Nucleus accumbens (tissue), 56 donors: ENCODE data around the gene SNRNP70.
A peak's percentile ranks its signal among the peaks of the same experiment; 100 is the strongest.
"Not testable (repeated sequence)": the region's sequence is repeated elsewhere in the genome, so short reads cannot be mapped to it uniquely, and the experiment has no call there.

Experiments used
- DNase-seq, 56 donors: peaks; one replicate each; lab custom pipeline; 2025; lab: John Stamatoyannopoulos, UW

The SNRNP70 gene, protein sequence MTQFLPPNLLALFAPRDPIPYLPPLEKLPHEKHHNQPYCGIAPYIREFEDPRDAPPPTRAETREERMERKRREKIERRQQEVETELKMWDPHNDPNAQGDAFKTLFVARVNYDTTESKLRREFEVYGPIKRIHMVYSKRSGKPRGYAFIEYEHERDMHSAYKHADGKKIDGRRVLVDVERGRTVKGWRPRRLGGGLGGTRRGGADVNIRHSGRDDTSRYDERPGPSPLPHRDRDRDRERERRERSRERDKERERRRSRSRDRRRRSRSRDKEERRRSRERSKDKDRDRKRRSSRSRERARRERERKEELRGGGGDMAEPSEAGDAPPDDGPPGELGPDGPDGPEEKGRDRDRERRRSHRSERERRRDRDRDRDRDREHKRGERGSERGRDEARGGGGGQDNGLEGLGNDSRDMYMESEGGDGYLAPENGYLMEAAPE

DNA sequence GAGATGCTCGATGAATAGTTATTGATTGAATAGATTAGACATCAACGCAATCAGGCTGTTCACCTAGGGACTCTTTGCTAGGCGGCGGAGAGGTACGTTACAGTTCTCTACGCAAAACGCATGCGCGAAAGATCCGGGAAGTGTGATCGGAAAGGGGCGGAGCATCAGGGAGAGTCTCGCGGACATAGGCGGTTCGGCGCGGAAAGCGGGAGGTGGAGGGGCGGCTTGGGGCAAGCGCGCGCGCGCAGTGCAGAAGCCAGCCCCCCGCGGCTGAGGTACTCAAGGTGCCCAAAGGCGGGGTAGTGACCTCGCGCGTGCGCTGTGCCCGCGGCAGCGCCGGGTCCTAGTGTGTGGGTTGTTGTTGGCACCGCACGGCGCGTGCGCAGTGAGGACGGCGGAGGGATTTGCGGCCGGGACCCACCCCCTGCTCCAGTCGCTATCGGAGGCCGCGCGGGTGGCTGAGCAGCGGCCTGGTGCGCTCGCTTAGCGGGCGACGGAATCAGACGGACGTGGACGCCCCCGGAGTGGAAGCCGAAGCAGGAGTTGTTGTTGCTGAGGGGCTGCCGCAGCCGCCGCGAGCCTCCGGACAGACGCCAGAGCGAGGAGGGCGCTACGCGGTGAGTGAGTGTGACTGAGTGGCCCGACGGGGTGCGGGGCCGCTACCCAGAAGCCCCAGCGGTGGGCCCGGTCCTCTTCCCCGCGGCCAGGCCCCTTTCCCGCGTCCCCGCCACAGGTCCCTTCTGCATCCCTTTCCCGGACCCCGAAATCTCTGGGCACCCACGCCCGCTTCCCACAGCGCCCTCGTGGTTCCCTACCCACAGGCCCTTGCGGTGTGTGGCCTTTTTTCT lies at the start of gene SNRNP70:
TSS of gene SNRNP70 (plus strand) at position 432 of the 848 bp plus-strand sequence. CDS start 964 bp downstream, outside the sequence.
- peak; percentile 67 to 100 (median 97) for DNase-seq

DNA sequence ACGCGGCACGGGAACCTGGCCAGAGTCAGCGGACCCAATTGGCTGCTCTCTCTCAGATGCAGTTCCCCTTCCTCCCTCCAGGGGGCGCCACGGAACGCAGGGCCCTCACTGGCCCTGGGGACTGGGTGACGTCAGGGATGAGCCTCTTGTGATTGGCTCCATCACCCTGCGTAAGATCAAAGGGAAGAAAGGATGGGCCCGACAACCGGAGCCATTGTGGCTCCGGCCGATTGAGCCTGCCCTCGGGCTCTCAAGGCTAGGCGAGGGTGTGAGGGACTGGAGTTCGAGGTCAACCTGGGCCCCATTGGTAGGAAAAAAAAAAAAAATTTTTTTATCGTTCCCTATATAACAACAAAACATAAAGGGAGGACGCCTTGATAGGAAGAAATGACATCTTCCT lies 48.4 kb upstream of the SNRNP70 start, which contains the start of gene CGB1:
TSS of gene CGB1 (minus strand) at position 81 of the 400 bp plus-strand sequence. CDS start 184 bp downstream, outside the sequence.
- DNase-seq, result not testable (repeated sequence)

DNA sequence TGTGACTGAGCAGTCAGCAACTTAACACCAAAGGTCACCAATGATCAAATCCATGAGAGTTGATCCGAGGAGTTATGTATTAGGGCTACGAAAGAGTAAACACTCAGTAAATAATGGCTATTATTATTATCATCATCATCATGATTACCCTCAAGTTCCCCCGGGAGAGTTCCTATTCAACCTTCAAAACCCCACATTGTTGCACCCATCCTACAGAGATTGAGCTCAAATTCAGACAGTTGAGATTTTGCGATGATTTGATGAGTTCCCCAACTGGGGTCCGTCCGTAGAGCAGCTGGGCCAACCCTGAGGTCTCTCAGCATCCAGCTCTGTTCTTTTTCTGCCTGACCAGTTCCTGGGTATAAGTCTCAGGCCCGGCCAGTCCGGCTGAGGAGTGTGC lies 47.1 kb upstream of the SNRNP70 start:
- DNase-seq, result not testable (repeated sequence)

DNA sequence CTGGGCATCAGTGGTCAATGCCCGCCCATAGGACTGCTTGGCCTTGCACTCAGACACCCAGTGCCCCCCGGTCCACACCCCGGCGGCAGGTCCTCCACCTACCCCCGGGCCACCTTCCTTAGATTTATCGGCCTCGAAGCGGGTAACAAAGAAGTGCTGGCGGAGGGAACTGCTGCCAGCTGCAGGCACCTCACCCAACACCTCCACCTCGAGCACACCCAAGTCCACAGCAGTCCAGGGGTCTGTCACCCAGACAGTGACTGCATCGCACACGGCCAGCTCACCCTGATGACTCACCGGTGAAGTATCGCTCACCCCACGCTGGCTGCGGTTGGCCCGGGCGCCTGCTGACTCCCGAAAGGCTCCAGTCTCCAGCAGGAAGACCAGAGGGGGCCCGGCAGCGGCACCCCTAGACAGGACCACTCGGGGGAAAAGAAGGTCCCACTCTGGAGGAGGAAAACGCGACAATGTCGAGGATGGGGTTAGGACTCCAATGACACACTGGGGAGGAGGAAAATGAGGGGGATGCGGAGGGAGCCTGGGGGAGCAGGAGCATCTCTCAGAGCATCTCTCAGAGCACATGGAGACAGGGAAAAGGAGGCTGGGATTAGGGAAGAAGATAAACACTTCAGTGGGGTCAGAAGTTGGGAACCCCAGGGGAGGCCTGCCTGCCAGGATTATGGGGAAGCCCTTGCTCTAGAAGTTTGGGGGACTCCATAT lies 46.5 kb upstream of the SNRNP70 start:
- DNase-seq, result not testable (repeated sequence)

DNA sequence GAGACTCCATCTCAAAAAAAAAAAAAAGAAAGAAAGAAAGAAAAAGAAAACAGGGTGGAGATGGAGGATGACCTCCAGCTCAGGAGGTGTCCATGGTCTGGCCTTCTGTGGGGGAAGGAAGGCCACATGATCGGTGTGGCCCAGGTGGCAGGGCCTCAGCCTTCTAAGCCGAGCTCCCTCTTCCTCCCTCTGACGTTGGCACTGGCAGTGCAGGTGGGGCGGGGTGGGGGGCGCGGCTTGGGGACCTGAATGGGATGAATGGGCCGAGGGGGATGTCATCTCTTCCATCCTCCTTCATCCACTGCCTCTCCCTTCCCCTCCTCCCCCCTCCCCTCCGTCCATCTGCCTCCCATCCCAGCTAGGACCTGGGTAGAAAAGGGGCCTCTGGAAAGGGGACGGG lies 45.5 kb upstream of the SNRNP70 start:
- not testable (repeated sequence) for DNase-seq

DNA sequence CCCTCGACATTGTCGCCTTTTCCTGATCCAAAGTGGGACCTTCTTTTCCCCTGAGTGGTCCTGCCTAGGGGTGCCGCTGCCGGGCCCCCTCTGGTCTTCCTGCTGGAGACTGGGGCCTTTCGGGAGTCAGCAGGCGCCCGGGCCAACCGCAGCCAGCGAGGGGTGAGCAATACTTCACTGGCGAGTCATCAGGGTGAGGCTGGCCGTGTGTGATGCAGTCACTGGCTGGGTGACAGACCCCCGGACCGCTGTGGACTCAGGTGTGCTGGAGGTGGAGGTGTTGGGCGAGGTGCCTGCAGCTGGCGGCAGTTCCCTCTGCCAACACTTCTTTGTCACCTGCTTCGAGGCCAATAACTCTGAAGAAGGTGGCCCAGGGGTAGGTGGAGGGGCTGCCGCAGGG lies 43.1 kb upstream of the SNRNP70 start:
- no peak for DNase-seq

DNA sequence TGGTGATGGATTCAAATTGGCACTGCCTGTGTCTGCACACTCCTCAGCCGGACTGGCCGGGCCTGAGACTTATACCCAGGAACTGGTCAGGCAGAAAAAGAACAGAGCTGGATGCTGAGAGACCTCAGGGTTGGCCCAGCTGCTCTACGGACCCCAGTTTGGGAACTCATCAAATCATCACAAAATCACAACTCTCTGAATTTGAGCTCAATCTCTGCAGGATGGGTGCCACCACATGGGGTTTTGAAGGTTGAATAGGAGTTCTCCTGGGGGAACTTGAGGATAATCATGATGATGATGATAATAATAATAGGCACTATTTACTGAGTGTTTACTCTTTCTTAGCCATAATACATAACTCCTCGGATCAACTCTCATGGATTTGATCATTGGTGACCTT lies 42.6 kb upstream of the SNRNP70 start:
- DNase-seq, result not testable (repeated sequence)

DNA sequence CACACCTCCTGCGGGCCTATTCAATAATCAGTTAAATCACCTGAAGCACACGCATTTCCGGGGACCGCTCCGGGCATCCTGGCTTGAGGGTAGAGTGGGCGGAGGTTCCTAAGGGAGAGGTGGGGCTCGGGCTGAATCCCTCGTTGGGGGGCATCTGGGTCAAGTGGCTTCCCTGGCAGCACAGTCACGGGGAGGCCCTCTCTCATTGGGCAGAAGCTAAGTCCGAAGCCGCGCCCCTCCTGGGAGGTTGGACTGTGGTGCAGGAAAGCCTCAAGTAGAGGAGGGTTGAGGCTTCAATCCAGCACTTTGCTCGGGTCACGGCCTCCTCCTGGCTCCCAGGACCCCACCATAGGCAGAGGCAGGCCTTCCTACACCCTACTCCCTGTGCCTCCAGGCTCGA lies 41.7 kb upstream of the SNRNP70 start, which contains the start of gene CGB5:
TSS of gene CGB5 (plus strand) at position 301 of the 400 bp plus-strand sequence. CDS start 362 bp downstream, outside the sequence.
- not testable (repeated sequence) for DNase-seq

DNA sequence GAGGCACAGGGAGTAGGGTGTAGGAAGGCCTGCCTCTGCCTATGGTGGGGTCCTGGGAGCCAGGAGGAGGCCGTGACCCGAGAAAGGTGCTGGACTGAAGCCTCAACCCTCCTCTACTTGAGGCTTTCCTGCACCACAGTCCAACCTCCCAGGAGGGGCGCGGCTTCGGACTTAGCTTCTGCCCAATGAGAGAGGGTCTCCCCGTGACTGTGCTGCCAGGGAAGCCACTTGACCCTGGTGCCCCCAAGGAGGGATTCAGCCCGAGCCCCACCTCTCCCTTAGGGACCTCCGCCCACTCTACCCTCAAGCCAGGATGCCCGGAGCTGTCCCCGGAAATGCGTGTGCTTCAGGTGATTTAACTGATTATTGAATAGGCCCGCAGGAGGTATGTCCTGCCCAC lies 36.2 kb upstream of the SNRNP70 start, which contains the start of gene CGB8:
TSS of gene CGB8 (minus strand) at position 101 of the 400 bp plus-strand sequence. CDS start 372 bp downstream, outside the sequence.
- DNase-seq, result not testable (repeated sequence)

DNA sequence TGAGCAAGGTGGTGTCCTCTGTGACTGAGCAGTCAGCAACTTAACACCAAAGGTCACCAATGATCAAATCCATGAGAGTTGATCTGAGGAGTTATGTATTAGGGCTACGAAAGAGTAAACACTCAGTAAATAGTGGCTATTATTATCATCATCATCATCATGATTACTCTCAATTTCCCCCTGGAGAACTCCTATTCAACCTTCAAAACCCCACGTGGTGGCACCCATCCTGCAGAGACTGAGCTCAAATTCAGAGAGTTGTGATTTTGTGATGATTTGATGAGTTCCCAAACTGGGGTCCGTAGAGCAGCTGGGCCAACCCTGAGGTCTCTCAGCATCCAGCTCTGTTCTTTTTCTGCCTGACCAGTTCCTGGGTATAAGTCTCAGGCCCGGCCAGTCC lies 35.4 kb upstream of the SNRNP70 start:
- not testable (repeated sequence) for DNase-seq

DNA sequence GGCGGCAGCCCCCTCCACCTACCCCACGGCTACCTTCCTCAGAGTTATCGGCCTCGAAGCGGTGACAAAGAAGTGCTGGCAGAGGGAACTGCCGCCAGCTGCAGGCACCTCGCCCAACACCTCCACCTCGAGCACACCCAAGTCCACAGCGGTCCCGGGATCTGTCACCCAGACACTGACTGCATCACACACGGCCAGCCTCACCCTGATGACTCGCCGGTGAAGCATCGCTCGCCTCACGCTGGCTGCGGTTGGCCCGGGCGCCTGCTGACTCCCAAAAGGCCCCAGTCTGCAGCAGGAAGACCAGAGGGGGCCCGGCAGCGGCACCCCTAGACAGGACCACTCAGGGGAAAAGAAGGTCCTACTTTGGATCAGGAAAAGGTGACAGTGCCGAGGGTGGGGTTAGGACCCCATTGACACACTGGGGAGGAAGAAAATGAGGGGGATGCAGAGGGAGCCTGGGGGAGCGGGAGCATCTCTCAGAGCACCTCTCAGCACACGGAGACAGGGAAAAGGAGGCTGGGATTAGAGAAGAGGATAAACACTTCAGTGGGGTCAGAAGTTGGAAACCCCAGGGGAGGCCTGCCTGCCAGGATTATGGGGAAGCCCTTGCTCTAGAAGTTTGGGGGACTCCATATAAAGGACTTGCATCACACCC lies 34.7 kb upstream of the SNRNP70 start:
- DNase-seq, result not testable (repeated sequence)

DNA sequence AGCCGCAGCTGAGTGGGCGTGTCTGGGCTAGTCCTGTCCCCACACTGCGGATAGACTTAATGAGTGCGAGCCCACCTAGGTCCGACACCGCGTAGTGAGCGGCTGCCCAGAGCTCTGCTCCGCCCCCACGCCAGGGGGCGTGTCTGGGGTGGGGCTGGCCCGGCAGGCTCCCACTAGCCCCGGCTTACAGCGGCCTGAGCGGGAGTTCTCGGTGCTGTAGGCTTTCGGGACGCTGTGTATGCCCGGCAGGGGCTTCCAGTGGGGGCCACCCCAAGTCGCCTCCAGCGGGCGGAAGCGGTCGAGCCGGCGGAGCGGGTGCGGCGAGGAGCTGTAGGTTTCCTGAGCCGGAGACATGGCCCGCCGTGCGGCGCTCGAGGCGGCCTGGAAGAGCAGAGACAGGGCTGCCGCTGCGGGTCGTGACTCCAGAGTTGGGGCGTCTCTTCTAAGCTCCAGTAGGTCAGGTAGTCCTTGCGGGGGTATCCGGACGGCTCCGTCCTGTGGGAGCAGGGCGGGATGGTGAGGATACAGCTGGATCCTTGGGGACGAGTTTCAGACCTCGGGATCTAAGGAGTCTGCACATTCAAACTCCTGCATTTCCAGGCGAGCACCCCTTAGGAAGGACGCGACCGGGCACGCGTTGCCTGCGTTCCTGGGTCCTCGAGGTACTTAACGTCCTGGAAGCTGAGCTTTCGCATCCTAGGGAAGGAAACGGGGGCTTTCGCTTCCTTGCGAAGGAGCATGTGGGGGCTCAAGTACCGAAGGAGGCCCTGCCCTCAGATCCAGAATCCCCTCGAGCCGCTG lies 28.9 kb upstream of the SNRNP70 start:
- peak in 4 of 56 donors; percentile 7 to 21 (median 14) for DNase-seq

DNA sequence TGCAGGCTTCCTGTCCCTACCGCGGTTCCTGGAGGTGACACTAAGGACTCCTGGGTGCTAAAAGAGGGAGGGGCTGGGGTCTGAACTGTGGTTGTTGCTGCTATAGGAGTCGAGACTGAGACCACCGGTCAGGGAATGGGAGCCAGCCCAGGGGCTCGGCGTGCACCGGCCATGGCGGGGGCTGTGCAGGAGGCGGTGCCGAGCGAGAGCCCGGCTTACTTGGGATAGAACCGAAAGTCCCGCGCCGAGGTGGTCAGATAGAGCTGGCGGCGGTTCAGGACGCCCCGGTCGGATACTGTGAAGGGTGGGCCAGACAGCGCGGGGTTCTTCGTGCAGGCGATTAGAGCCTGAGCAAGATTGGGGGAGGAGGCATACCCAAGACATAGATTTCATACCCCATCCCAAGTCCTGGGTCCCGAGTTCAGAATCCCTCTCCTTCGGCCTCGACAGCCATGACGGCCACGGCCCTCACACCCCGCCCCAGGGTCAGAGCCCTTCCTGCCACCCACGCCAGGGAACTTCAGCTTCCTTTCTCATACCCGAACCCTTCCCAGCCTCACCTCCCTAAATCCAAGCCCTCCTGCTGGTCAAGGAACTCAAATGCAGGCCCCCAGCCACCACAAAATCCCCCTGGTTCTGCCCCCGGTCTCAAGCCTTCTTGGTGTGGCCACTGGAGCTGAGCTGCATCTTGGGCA lies 28.2 kb upstream of the SNRNP70 start:
- DNase-seq, result not testable (repeated sequence)

DNA sequence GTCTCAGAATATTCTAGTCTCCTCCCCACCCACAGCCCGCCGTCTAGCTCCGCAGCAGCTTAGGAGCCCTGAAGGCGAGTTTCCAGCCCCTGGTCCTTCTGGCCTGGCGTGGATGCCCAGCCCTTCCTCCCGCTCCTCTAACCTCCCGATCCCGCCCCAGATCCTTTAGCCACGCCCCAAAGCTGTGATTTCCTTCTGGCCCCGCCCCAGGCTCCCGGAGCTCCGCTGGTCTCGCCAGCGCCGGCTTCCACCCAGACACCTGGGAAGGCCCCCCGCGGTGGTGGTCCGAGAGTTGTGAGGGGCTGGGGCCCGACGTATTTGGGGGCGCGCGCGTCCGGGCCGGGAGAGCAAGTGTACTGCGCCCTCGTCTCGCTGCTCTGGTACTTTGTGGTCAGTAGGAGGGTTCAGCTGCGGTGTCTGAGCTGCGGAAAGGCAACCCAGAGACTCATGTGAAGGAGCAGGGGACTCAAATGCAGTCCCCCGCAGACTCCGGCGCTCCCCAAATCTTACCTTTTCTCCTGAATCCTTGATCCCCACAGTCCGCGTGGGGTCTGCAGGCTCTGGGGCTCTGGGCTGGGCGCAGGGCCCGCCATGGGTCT lies 27.5 kb upstream of the SNRNP70 start, which contains the start of gene CGB7:
TSS of gene CGB7 (minus strand) at position 114 of the 599 bp plus-strand sequence. CDS start 2,374 bp downstream, outside the sequence.
- peak in 3 of 56 donors; percentile 1 to 22 (median 13) for DNase-seq

DNA sequence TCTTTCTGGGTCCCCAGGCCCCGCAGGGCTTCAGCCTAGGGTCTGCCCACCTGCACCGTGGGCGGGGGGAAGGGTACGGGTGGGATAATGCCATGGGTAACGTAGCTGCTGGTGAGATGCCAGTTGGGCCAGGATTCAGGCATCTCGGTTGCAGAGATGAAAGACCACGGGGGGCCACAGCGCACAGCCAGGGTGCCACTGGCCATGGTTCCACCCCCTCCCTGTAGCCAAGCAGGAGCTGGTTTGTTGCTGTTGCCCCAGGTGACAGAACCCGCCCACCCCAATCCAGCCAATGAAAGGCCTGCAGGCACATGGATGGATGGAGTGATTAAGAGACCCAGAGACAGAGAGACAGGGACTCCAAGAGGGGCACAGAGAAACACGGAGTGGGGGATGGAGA lies 26.7 kb upstream of the SNRNP70 start:
- DNase-seq, result no peak

DNA sequence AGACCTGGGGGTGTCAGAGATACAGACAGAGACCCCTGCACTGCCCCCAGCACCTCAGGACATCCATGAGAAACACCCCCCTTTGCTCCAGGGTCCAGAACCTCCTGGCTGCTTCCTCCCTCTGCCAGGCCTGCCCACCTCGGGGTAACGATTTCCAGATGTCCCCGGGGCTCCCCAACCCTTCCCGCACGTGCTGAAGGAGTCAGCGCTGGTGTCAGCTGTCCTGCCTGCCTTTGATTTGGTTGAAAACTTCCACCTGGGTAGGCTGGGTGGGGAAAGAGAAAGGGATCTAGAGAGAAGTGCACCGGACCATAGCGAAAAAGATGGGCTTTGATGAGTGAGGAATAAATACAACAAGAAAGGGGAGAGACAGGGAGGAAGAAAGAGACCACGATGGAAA lies 26.2 kb upstream of the SNRNP70 start:
- DNase-seq, result no peak

DNA sequence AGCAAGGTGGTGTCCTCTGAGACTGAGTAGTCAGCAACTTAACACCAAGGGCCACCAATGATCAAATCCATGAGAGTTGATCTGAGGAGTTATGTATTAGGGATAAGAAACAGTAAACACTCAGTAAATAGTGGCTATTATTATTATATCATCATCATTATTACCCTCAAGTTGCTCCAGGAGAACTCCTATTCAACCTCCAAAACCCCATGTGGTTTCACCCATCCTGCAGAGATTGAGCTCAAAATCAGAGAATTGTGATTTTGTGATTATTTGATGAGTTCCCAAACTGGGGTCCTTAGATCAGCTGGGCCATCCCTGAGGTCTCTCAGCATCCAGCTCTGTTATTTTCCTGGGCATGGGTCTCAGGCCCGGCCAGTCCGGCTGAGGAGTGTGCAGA lies 24.3 kb upstream of the SNRNP70 start:
- no peak for DNase-seq

DNA sequence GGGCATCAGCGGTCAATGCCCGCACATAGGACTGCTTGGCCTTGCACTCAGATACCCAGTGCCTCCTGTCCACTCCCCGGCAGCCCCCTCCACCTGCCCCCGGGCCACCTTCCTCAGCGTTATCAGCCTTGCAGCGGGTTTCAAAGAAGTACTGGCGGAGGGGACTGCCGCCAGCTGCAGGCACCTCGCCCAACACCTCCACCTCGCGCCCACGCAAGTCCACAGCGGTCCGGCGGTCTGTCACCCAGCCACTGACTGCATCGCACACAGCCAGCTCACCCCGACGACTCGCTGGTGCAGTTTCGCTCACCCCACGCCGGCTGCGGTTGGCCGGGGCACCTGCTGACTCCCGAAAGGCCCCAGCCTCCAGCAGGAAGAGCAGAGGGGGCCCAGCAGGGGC lies 23.8 kb upstream of the SNRNP70 start:
- DNase-seq, result no peak
